IPS-18c (cell line): Measurements from ENCODE around the gene ARMH1.
"Not testable (repeated sequence)": the region's sequence is repeated elsewhere in the genome, so short reads cannot be mapped to it uniquely, and the experiment has no call there.

Source experiments
- H3K4me3 ChIP-seq: 2 replicates; pipeline ENCODE4 v1.7.0; 2013; ENCODE audit warnings: low read depth, mild to moderate bottlenecking, low read length, moderate library complexity; ENCODE audit not compliant: insufficient read depth
- H3K9me3 ChIP-seq: one replicate; pipeline ENCODE4 v1.6.1; 2013; ENCODE audit warnings: mild to moderate bottlenecking, low read length, moderate library complexity; ENCODE audit not compliant: control insufficient read depth, insufficient read depth

The ARMH1 gene

DNA sequence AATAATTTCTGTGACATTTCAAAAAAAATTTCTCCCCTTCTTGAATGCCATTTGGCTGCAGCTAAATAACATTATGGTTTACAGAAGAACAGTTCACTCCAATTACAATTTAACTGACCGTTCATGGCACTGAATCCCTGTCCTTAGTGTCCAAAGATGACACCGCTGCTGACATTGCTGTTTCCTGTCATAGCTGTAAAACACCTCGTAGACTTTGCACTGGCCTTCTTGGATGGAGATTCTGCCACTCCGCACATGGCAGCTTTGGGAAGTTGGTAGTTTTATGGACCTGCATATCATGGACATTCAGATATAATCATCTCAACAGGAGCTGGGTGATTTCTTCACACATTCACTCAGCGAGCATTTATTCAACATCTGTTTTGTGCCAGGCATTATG, 5.0 kb downstream of the ARMH1 start:
- Histone ChIP-seq H3K9me3 (peaks cover 2% of the 10 kb centered on the region), H3K4me3 (no peak overlapping the region)

- peaks cover 2% of the 10 kb centered on the region for H3K9me3 ChIP-seq
- H3K4me3 ChIP-seq = no peak overlapping the region
Observed at GRCh38 chr1:44681905-44682882, 7.7 kb downstream of the ARMH1 start.

DNA sequence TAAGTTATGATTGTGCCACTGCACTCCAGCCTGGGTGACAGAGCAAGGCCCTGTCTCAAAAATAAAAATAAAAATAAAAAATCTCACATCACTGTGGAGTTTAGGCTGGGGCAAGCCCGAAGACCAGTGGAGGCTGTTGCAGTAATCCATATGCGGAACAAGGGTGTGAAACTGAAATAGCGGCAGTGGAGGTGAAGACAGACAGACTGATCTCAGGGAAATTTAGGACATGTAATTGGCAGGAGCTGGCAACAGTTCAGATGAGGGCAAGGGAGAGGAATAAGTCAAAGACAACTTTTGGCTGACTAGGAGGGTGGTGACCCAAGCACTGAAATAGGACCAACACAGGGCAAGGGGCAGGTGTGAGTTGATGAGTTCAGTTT, 8.4 kb downstream of the ARMH1 start:
- peaks cover 2% of the 10 kb centered on the region for H3K9me3 ChIP-seq
- no peak overlapping the region for H3K4me3 ChIP-seq

DNA sequence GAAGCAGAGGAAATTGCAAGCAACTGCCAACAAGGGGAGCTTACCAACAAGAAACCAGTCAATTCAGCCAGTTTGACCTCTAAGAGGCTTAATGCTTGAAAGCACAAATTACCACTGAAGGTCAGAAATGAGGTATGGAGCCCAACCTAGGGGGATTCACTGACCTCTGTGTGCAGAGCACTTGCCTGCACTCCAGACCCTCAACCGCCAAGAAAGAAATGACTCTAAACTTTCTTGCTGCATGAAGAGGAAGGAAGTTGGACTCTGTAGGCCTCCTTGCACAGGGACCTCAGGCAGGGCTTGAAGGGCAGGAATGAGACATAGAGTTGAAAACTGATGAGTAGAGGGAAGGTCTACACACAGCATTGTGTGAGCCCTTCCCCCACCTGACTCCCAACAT, 10.0 kb downstream of the ARMH1 start:
- no peak overlapping the region for H3K4me3 ChIP-seq
- peaks cover 2% of the 10 kb centered on the region for H3K9me3 ChIP-seq

DNA sequence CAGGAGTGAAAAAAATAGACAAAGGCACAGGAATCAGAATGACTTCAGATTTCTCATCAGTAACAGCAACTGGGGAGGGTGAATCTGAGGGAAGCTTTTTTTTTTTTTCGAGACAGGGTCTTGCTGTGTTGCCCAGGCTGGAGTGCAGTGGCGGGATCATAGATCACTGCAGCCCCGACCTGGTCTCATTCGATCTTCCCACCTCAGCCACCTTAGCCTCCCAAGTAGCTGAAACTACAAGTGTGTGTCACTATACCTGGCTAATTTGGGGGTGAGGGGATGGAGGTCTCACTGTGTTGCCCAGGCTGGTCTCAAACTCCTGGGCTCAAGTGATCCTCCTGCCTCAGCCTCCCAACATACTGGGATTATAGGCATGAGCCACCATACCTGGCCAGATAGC, 10.7 kb downstream of the ARMH1 start:
- H3K4me3 ChIP-seq = no peak overlapping the region
- H3K9me3 ChIP-seq = peaks cover 2% of the 10 kb centered on the region

GRCh38 chr1:44685881-44686280, 11.4 kb downstream of the ARMH1 start:
- H3K4me3 ChIP-seq = no peak overlapping the region

DNA sequence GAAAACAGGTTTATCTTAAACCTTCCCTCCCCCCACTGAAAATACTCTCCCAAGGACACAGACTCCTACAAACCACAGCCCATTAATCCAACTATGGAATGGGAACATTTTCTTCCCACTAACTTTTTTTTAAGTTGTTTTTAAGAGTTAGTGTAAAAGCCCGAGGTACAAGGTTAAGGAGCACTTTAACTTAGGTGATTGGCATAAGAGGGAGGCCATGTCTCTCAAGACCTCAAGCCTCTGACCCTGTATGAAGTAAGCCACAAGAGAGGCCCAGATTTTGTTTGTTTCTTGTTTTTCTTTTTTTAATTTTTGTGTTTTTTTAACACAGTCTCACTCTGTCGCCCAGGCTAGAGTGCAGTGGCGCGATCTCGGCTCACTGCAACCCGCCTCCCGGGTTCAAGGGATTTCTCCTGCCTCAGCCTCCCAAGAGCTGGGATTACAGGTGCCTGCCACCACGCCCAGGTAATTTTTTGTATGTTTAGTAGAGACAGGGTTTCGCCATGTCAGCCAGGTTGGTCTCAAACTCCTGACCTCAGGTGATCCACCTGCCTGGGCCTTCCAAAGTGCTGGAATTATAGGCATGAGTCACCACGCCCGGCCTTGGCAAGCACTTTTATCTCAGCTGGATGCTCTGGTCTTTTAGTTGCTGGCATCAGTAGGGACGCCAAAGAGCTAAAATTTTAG, 14.4 kb downstream of the ARMH1 start:
- Histone ChIP-seq H3K4me3 (no peak overlapping the region), H3K9me3 (no peaks in the 10 kb centered on the region)

More at GRCh38 chr1:44685881-44686280, 11.4 kb downstream of the ARMH1 start:
- peaks cover 2% of the 10 kb centered on the region for H3K9me3 ChIP-seq

- no peaks in the 10 kb centered on the region for H3K9me3 ChIP-seq
- no peak overlapping the region for H3K4me3 ChIP-seq
Observed at GRCh38 chr1:44689447-44689765, 14.9 kb downstream of the ARMH1 start.

DNA sequence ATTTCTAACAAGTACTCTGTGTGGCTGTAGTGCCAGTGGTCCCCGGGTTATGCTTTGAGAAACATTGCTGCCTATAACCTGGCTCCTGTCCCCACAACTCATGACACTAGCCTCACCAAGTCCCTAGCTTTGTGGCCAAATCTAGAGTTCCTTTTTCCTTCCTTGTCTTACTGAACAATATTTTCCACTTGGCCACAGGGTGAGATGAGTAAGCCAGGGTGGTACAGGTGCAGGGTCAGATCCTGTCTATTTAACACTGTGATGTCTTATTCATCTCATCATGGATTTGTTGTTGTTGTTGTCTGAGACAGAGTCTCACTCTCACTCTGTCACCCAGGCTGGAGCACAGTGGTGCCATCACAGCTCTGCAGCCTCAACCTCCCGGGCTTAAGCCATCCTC, 18.6 kb downstream of the ARMH1 start:
- H3K4me3 ChIP-seq = no peak overlapping the region
- no peaks in the 10 kb centered on the region for H3K9me3 ChIP-seq

GRCh38 chr1:44693900-44694299, 19.4 kb downstream of the ARMH1 start:
- no peak overlapping the region for H3K4me3 ChIP-seq
- H3K9me3 ChIP-seq = no peaks in the 10 kb centered on the region

GRCh38 chr1:44694863-44695478, 20.5 kb downstream of the ARMH1 start:
- Histone ChIP-seq H3K9me3 (no peaks in the 10 kb centered on the region), H3K4me3 (no peak overlapping the region)

DNA sequence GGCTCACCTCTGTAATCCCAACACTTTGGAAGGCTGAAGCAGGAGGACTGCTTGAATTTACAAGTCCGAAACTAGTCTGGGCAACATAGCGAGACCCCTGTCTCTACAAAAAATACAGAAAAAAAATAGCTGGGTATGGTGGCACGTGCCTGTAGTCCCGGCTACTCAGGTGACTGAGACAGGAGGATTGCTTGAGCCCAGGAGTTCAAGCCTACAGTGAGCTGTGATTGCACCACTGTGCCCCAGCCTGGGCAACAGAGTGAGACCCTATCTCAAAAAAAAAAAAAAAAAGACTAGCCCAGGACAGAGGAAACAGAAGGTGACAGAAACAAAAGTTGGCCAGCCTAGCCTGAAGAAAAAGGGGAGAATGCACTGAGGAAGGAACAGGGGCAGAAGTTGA, 21.2 kb downstream of the ARMH1 start:
- no peak overlapping the region for H3K4me3 ChIP-seq
- H3K9me3 ChIP-seq = no peaks in the 10 kb centered on the region

GRCh38 chr1:44696101-44696500, 21.6 kb downstream of the ARMH1 start:
- Histone ChIP-seq H3K9me3 (no peaks in the 10 kb centered on the region), H3K4me3 (no peak overlapping the region)

GRCh38 chr1:44696789-44697345, 22.4 kb downstream of the ARMH1 start:
- Histone ChIP-seq H3K9me3 (no peaks in the 10 kb centered on the region), H3K4me3 (no peak overlapping the region)

DNA sequence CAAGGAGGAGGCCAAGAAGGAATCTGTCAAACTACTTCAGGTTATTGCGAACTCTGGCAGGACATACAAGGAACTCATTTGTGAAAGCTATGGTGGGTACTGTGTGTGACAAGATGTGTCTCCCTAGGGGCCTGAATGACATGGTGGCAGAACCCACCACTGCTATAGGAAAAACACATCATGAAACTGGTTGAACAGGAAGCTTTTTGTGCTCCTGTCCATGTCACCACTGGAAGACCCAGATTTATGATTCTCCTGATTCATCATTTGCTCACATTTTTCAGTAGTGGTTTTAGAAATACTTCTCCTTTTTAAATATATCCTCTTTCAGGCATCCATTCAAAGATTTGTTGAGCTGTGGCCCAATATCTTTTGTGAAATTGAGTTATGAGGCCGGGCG, 23.6 kb downstream of the ARMH1 start:
- no peak overlapping the region for H3K4me3 ChIP-seq
- no peaks in the 10 kb centered on the region for H3K9me3 ChIP-seq

GRCh38 chr1:44699375-44699774, 24.9 kb downstream of the ARMH1 start:
- not testable (repeated sequence) for H3K4me3 ChIP-seq, H3K9me3 ChIP-seq

GRCh38 chr1:44700573-44700972, 26.1 kb downstream of the ARMH1 start:
- Histone ChIP-seq H3K9me3 (no peaks in the 10 kb centered on the region), H3K4me3 (no peak overlapping the region)

DNA sequence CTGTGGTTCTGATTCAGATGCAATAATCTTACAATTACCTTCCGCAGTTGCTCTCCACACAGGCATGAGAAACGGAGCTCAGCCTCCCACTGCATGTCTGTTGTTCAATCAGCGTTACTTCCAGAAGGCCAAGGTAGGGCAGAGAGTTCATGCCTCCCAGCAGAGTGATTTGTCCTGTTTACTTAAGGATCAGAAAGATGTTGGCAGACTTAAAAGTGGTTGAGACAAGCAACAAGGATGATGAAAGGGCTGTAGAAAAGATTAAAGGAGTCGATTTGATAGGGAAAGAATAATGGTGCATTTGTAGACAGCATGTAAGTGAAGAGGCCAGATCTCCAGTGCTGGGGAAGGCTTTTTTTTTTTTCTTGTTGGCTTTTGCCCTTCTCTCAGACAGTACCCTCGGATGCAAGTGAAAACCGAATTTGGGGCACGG, 26.6 kb downstream of the ARMH1 start:
- H3K4me3 ChIP-seq = no peak overlapping the region
- no peaks in the 10 kb centered on the region for H3K9me3 ChIP-seq
